ENCODE data around the gene STIM2.
A peak's percentile ranks its signal among the peaks of the same experiment; 100 is the strongest.

STIM2 gene

DNA sequence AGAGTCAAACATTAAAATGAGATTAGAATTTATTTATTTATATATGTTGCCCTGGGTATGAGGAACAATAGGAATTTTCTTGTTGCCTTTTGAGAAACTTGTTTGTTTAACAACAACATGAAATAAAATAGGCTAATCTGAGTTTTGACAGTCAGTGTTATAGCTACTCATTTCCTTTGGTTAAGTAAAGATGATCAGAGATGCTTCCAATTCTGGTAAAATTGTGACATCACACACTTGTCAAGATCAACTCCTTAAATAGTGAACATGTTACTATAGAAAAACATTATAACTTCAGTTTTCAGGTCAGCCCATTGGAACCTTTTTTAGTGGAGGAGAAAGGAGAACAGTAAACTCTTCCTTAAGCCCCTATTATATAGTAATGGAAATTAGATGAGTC, 136.1 kb downstream of the STIM2 start:
- Histone ChIP-seq H3K36me3 (ENCODE audit: insufficient read depth, low read length) (peaks cover 16% of the 10 kb centered on the region), H3K4me1 (ENCODE audit: insufficient read depth, low read length, severe bottlenecking) (peaks cover 48% of the 10 kb centered on the region), H3K9me3 (ENCODE audit: low read length) (no peaks in the 10 kb centered on the region), H3F3A (ENCODE audit: insufficient read depth, low read length) (no peaks in the 10 kb centered on the region), H3K9ac (ENCODE audit: low read length) (no peak overlapping the region), H4K20me1 (ENCODE audit: insufficient read depth, low read length) (no peaks in the 10 kb centered on the region), H3K79me2 (ENCODE audit: insufficient read depth, low read length) (no peaks in the 10 kb centered on the region), H2AFZ (ENCODE audit: low read length) (no peak overlapping the region), H3K4me3 (ENCODE audit: low read depth, low read length, poor library complexity, severe bottlenecking) (no peak overlapping the region), H3K4me2 (ENCODE audit: low read length) (no peak overlapping the region), H3K27ac (ENCODE audit: low read depth, low read length, poor library complexity, severe bottlenecking) (no peak overlapping the region), H3K27me3 (ENCODE audit: insufficient read depth, low read length) (no peaks in the 10 kb centered on the region), H3K9me2 (ENCODE audit: low read depth, low read length) (no peaks in the 10 kb centered on the region)
- TF ChIP-seq EZH2 (IDR thresholded peaks at IDR 0.05; ENCODE audit: borderline replicate concordance, low read length), result no peak
- TF ChIP-seq CTCF (IDR thresholded peaks at IDR 0.05; ENCODE audit: low read length), result no peak

DNA sequence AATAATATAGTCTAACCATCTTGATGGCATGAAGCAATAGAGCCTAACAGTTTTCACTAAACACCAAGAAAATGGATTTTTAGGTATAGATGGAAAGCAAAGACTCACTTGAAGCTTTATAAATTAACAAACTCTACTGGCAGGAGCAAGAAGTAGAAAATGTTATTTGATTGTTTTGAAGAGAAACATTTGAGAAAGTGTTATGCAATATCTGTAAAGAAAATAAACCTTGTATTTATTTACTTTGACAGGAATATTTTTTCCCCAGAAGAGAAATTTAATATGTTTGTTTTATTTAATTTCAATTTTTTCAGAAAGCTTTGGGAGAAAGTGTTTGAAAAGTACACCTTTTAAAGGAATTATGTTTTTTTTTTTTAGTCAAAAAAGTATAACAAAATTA, 139.0 kb downstream of the STIM2 start:
- H3K9me3 ChIP-seq (ENCODE audit: low read length), result no peaks in the 10 kb centered on the region
- H3K36me3 ChIP-seq (ENCODE audit: insufficient read depth, low read length), result peaks cover 25% of the 10 kb centered on the region
- no peaks in the 10 kb centered on the region for H3K27me3 ChIP-seq (ENCODE audit: insufficient read depth, low read length)
- no peaks in the 10 kb centered on the region for H3K9me2 ChIP-seq (ENCODE audit: low read depth, low read length)
- H3K9ac ChIP-seq (ENCODE audit: low read length), result no peak overlapping the region
- peaks cover 40% of the 10 kb centered on the region for H3K4me1 ChIP-seq (ENCODE audit: insufficient read depth, low read length, severe bottlenecking)
- H3K27ac ChIP-seq (ENCODE audit: low read depth, low read length, poor library complexity, severe bottlenecking), result no peak overlapping the region
- TF ChIP-seq EZH2 (IDR thresholded peaks at IDR 0.05; ENCODE audit: borderline replicate concordance, low read length), result no peak
- TF ChIP-seq CTCF (IDR thresholded peaks at IDR 0.05; ENCODE audit: low read length), result no peak
- no peaks in the 10 kb centered on the region for H3F3A ChIP-seq (ENCODE audit: insufficient read depth, low read length)
- no peak overlapping the region for H3K4me2 ChIP-seq (ENCODE audit: low read length)
- no peak overlapping the region for H2AFZ ChIP-seq (ENCODE audit: low read length)
- H4K20me1 ChIP-seq (ENCODE audit: insufficient read depth, low read length), result no peaks in the 10 kb centered on the region
- no peak overlapping the region for H3K4me3 ChIP-seq (ENCODE audit: low read depth, low read length, poor library complexity, severe bottlenecking)
- H3K79me2 ChIP-seq (ENCODE audit: insufficient read depth, low read length), result no peaks in the 10 kb centered on the region

- Histone ChIP-seq H3K79me2 (ENCODE audit: insufficient read depth, low read length) (no peaks in the 10 kb centered on the region), H3K9me2 (ENCODE audit: low read depth, low read length) (no peaks in the 10 kb centered on the region), H3K4me2 (ENCODE audit: low read length) (no peak overlapping the region), H3K36me3 (ENCODE audit: insufficient read depth, low read length) (peaks cover 25% of the 10 kb centered on the region), H2AFZ (ENCODE audit: low read length) (no peak overlapping the region), H3K27ac (ENCODE audit: low read depth, low read length, poor library complexity, severe bottlenecking) (peak overlapping the region; percentile 17), H3K4me1 (ENCODE audit: insufficient read depth, low read length, severe bottlenecking) (peaks cover 40% of the 10 kb centered on the region), H3F3A (ENCODE audit: insufficient read depth, low read length) (no peaks in the 10 kb centered on the region), H3K9me3 (ENCODE audit: low read length) (no peaks in the 10 kb centered on the region), H3K4me3 (ENCODE audit: low read depth, low read length, poor library complexity, severe bottlenecking) (no peak overlapping the region), H3K9ac (ENCODE audit: low read length) (no peak overlapping the region), H3K27me3 (ENCODE audit: insufficient read depth, low read length) (no peaks in the 10 kb centered on the region), H4K20me1 (ENCODE audit: insufficient read depth, low read length) (no peaks in the 10 kb centered on the region)
- no peak for TF ChIP-seq CTCF (IDR thresholded peaks at IDR 0.05; ENCODE audit: low read length)
- no peak for TF ChIP-seq EZH2 (IDR thresholded peaks at IDR 0.05; ENCODE audit: borderline replicate concordance, low read length)
Measured at GRCh38 chr4:27000122-27000521, 139.5 kb downstream of the STIM2 start.

All from OCI-LY1 (cell line).